ENCODE measurements around the gene TLCD2.

- TF ChIP-seq POLR2A (IDR thresholded peaks at IDR 0.05; ENCODE audit: low read depth, low read length) = no peak
- no peak for TF ChIP-seq TAF1 (IDR thresholded peaks at IDR 0.05; ENCODE audit: borderline replicate concordance, low read depth, low read length)
Observed at GRCh38 chr17:1758807-1759206, 48.6 kb upstream of the TLCD2 start.

All from GM12892 (cell line).